Measurements from ENCODE around the gene LNPEP.

DNA sequence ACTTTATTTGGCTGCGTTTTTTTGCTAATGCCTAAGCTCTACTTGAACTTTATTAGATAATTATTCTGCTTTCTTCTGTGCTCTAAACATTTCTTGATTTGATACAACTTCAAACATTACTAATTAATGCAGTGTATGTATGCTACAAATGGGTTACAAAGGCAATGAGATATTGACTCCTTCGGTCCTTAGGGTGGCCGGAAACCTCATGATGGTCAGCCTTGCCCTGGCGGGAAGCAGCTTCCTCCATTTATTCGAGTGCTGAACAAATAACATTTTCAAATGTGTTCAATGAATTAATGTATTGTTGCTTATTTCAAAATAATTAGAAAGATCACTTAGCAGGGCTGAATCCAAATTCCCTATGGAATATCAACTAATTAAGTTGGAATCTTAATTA lies 3.9 kb upstream of the LNPEP start:
- TF ChIP-seq POLR2AphosphoS5 (IDR thresholded peaks at IDR 0.05) (no peak), POLR2A (IDR thresholded peaks at IDR 0.05) (no peak)
- TF ChIP-seq, protein P1, sequence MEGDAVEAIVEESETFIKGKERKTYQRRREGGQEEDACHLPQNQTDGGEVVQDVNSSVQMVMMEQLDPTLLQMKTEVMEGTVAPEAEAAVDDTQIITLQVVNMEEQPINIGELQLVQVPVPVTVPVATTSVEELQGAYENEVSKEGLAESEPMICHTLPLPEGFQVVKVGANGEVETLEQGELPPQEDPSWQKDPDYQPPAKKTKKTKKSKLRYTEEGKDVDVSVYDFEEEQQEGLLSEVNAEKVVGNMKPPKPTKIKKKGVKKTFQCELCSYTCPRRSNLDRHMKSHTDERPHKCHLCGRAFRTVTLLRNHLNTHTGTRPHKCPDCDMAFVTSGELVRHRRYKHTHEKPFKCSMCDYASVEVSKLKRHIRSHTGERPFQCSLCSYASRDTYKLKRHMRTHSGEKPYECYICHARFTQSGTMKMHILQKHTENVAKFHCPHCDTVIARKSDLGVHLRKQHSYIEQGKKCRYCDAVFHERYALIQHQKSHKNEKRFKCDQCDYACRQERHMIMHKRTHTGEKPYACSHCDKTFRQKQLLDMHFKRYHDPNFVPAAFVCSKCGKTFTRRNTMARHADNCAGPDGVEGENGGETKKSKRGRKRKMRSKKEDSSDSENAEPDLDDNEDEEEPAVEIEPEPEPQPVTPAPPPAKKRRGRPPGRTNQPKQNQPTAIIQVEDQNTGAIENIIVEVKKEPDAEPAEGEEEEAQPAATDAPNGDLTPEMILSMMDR (IDR thresholded peaks at IDR 0.05), result no peak
